ENCODE results near the gene TIGD6.

- TF ChIP-seq POLR2AphosphoS5 (IDR thresholded peaks at IDR 0.05) (peak; percentile 47), CTCF (IDR thresholded peaks at IDR 0.05) (no peak), POLR2A (IDR thresholded peaks at IDR 0.05) (no peak)
Observed at GRCh38 chr5:150021491-150022157, 21.2 kb upstream of the TIGD6 start.

Data from prostate gland (tissue), 2 donors.